Transverse colon (tissue), 4 donors: ENCODE measurements around the gene PSMD14. TPM values are rescaled to one million over a fixed set of nuclear protein-coding genes. Genes with fewer than 3 reads are reported as not detected.
"Not testable (repeated sequence)": the region's sequence is repeated elsewhere in the genome, so short reads cannot be mapped to it uniquely, and the experiment has no call there.

Source experiments
- DNase-seq: peaks from one replicate; pipeline ENCODE4 v3.0.0-alpha.2; 2019
- H3K27ac ChIP-seq, 4 donors: fragments of 200-600 bp; sonication (generic); 2 replicates each; pipeline ENCODE4 v1.5.1; 2016 to 2018; ENCODE audit warnings: inconsistent platforms in 4 of 4
- H3K27me3 ChIP-seq: fragments of 200-600 bp; sonication (generic); 2 replicates; pipeline ENCODE4 v1.5.1; 2017; ENCODE audit warnings: inconsistent platforms
- H3K36me3 ChIP-seq, 4 donors: fragments of 200-600 bp; sonication (generic); 2 replicates each; pipeline ENCODE4 v1.5.1; 2017 to 2019; ENCODE audit warnings: inconsistent platforms in 4 of 4
- H3K4me1 ChIP-seq, 4 donors: fragments of 200-600 bp; sonication (generic); 2 replicates each; pipeline ENCODE4 v1.5.1; 2017 to 2020; ENCODE audit warnings: inconsistent platforms in 4 of 4
- H3K4me3 ChIP-seq, 4 donors: fragments of 200-600 bp; sonication (generic); 1 replicate in 1 of 4; 2 replicates in 3 of 4; pipeline versions ENCODE4 v1.5.1 to v1.6.1; 2017 to 2019; ENCODE audit warnings: inconsistent platforms in 4 of 4
- H3K9me3 ChIP-seq, 2 donors: fragments of 200-600 bp; sonication (generic); 2 replicates each; pipeline ENCODE4 v1.5.1; 2017 to 2019; ENCODE audit warnings: inconsistent platforms in 2 of 2
- CTCF ChIP-seq, 5 experiments: fragments of 200-600 bp in 3 of 5; fragments of 450-650 bp in 2 of 5; sonication (generic) in 3 of 5; IDR thresholded peaks; 1 replicate in 2 of 5; 2 replicates in 3 of 5; pipeline ENCODE4 v1.5.1; 2016 to 2017; ENCODE audit warnings: antibody characterized with exemption in 5 of 5, inconsistent platforms in 3 of 5, mild to moderate bottlenecking in 2 of 5, moderate library complexity in 1 of 5
- EP300 ChIP-seq: sonication (generic); formaldehyde crosslinking; IDR thresholded peaks from one replicate; pipeline ENCODE4 v1.6.1; 2017; ENCODE audit warnings: antibody characterized with exemption, low read depth
- POLR2A ChIP-seq: fragments of 450-650 bp; IDR thresholded peaks from one replicate; pipeline ENCODE4 v1.6.1; 2016; ENCODE audit warnings: antibody characterized with exemption, mild to moderate bottlenecking, moderate library complexity
- POLR2AphosphoS5 ChIP-seq, 3 donors: sonication (generic); formaldehyde crosslinking; IDR thresholded peaks; one replicate each; pipeline ENCODE4 v1.6.1; 2016; ENCODE audit warnings: antibody characterized with exemption in 3 of 3
- WGBS, 2 donors: methylation state at CpG; one replicate each; pipeline ENCODE4 v1.1.5; 2018; ENCODE audit warnings: low coverage in 1 of 2; 5-methylcytosine and 5-hydroxymethylcytosine counted together
- in situ Hi-C, 4 donors: fragments of 200-750 bp; cut with MboI; loops; one replicate each; pipeline versions ENCODE4 v1.15.0 to v1.15.1; 2017; ENCODE audit warnings: low sequenced_read_pairs in 3 of 4, low pct_ligation_motif_present in 1 of 4, low pct_unique_long_range_greater_than_20kb in 1 of 4
- intact Hi-C: fragments of 100-400 bp; cut with DNase I; formaldehyde crosslinking; loops from one replicate; pipeline ENCODE4 v1.15.1; 2023; ENCODE audit warnings: low total_unique reads
- total RNA-seq, 4 donors: library from RNA; depleted of rRNA; stranded (reverse); fragments of >200 nt; gene quantifications; one replicate each; pipeline ENCODE4 v1.1.0, GENCODE V29; 2016

The PSMD14 gene
- total RNA-seq, 4 donors from 2014 or later, result 5.2 to 30.1 (median 22.6) TPM

GRCh38 chr2:161337247-161337646 lies 29.0 kb downstream of the PSMD14 start:
- H3K4me1 ChIP-seq, result no peaks in the 10 kb centered on the region
- no peak overlapping the region for H3K4me3 ChIP-seq
- in situ Hi-C loops, result no loop called here
- WGBS, 2 donors, result 67 to 68% methylated on average over 1 of the region's 1 CpG
- peaks cover 0 to under 1% of the 10 kb centered on the region in 2 donors for H3K9me3 ChIP-seq
- no peak for TF ChIP-seq CTCF (IDR thresholded peaks at IDR 0.05)
- TF ChIP-seq POLR2A, result no peak
- no peaks in the 10 kb centered on the region for H3K36me3 ChIP-seq
- H3K27me3 ChIP-seq, result no peaks in the 10 kb centered on the region
- DNase-seq, result no peak
- intact Hi-C loops, result no loop called here
- H3K27ac ChIP-seq, result no peak overlapping the region

DNA sequence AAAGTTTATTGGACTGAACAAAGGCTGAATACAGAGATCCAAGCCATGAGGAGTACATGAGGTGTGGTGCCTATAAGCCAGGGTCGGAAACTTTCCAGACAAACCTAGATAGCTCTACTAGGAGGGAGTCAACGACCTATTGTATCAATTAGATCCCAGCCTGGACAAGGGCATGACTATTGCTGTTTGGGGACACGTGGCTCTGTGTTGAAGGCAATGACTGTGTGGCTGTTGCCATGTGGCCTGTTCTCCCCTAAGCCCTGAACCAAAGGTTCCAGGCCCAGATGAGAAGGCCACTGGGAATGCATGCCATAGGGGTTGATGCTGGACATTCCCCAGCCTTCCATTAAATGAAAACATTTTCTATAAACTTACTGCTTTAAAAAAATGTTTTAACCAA lies 31.3 kb downstream of the PSMD14 start:
- 78% methylated on average over 3 of the region's 3 CpGs; no CpG with 5 or more reads in 1 of the 2 donors for WGBS, 2 donors
- in situ Hi-C loops, H3K4me3 ChIP-seq, DNase-seq, H3K36me3 ChIP-seq, H3K4me1 ChIP-seq, H3K27me3 ChIP-seq, intact Hi-C loops, H3K9me3 ChIP-seq, H3K27ac ChIP-seq: not testable (repeated sequence)

- H3K27ac ChIP-seq, H3K9me3 ChIP-seq, H3K4me1 ChIP-seq, H3K36me3 ChIP-seq, H3K4me3 ChIP-seq, H3K27me3 ChIP-seq, in situ Hi-C loops, DNase-seq, intact Hi-C loops: not testable (repeated sequence)
- WGBS, 2 donors, result 94 to 97% methylated on average over 15 to 34 of the region's 64 CpGs
Observed at GRCh38 chr2:161340930-161341413, 32.7 kb downstream of the PSMD14 start.

- intact Hi-C loops (no loop called here), in situ Hi-C loops (no loop called here)
- no peak for DNase-seq
- no peak overlapping the region for H3K27ac ChIP-seq
- no peaks in the 10 kb centered on the region for H3K4me1 ChIP-seq
- H3K4me3 ChIP-seq, result no peak overlapping the region
- WGBS, 2 donors, result 96 to 97% methylated on average over 3 of the region's 3 CpGs
- TF ChIP-seq CTCF (IDR thresholded peaks at IDR 0.05), result no peak
- no peak for TF ChIP-seq POLR2AphosphoS5 (IDR thresholded peaks at IDR 0.05)
- TF ChIP-seq POLR2A, result no peak
- TF ChIP-seq EP300, result no peak
- peaks cover 0 to 3% of the 10 kb centered on the region in 2 donors for H3K9me3 ChIP-seq
- H3K27me3 ChIP-seq, result no peaks in the 10 kb centered on the region
- H3K36me3 ChIP-seq, result no peaks in the 10 kb centered on the region
Observed at GRCh38 chr2:161343235-161343634, 35.0 kb downstream of the PSMD14 start.

DNA sequence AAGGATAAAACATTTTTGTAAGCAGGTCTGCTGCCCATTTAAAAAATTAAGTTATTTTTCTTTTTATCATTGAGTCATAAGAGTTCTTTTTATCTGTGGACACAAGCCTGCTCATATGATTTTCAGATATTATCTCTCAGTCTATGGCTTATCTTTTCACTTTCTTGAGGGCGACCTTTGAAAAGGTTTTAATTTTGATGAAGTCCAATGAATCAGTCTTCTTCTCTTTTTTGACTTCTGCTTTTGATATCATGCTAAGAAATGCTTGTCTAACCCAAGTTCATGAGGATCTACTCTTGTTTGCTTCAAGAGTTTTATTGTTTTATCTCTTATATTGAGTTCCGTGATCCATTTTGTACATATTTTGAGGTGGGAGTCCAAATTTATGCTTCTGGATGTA lies 36.5 kb downstream of the PSMD14 start:
- in situ Hi-C loops, result no loop called here

More for the DNA sequence above, 36.5 kb downstream of the PSMD14 start:
- 95 to 100% methylated on average over 1 to 2 of the region's 2 CpGs for WGBS, 2 donors
- Histone ChIP-seq H3K4me1 (no peaks in the 10 kb centered on the region), H3K27me3 (no peaks in the 10 kb centered on the region), H3K36me3 (no peaks in the 10 kb centered on the region), H3K4me3 (no peak overlapping the region), H3K9me3 (peaks cover 0 to 3% of the 10 kb centered on the region in 2 donors), H3K27ac (no peak overlapping the region)
- intact Hi-C loops, result no loop called here
- no peak for TF ChIP-seq POLR2AphosphoS5 (IDR thresholded peaks at IDR 0.05)
- TF ChIP-seq CTCF (IDR thresholded peaks at IDR 0.05), result no peak
- TF ChIP-seq EP300, result no peak
- no peak for TF ChIP-seq POLR2A
- DNase-seq, result no peak
